Mucosa of descending colon (tissue), 3 donors: Measurements from ENCODE around the gene PKIG. TPM values are rescaled to one million over a fixed set of nuclear protein-coding genes. Genes with fewer than 3 reads are reported as not detected.

Source experiments
- ATAC-seq: fragments of 200-7000 bp; cut with Tn5 transposase; one replicate; pipeline ENCODE4 v1.9.1; 2020; ENCODE audit warnings: mild to moderate bottlenecking, moderate library complexity
- DNase-seq, 3 donors: peaks; one replicate each; pipeline ENCODE4 v3.0.0-alpha.2; 2020
- H3K36me3 ChIP-seq: fragments of 200-600 bp; one replicate; pipeline ENCODE4 v1.8.0; 2021; ENCODE audit warnings: low read depth, mild to moderate bottlenecking
- H3K4me1 ChIP-seq: fragments of 200-600 bp; one replicate; pipeline ENCODE4 v1.8.0; 2021; ENCODE audit warnings: low read depth, mild to moderate bottlenecking
- H3K4me3 ChIP-seq: fragments of 200-600 bp; one replicate; pipeline ENCODE4 v1.8.0; 2021; ENCODE audit warnings: mild to moderate bottlenecking
- H3K9me3 ChIP-seq: fragments of 200-600 bp; one replicate; pipeline ENCODE4 v1.8.0; 2021; ENCODE audit warnings: mild to moderate bottlenecking
- CTCF ChIP-seq: fragments of 200-600 bp; IDR thresholded peaks from one replicate; pipeline ENCODE4 v1.8.0; 2022; ENCODE audit warnings: antibody characterized with exemption, mild to moderate bottlenecking
- intact Hi-C, 2 donors: fragments of 100-400 bp; cut with DNase I in 1 of 2; cut with micrococcal nuclease in 1 of 2; formaldehyde crosslinking; loops; one replicate each; pipeline versions ENCODE4 v1.11.0 to v1.11.1; 2022; cut with DNase I, micrococcal nuclease
- total RNA-seq, 3 donors: library from RNA; stranded (reverse); fragmentation: NEBNext Ultra II Directional in 2 of 3; extraction: Animal tissue kit (Norgen Biotek cat#: 25700) in 2 of 3; gene quantifications; one replicate each; pipeline versions ENCODE4 v1.2.1 to v1.2.4, GENCODE V29; 2021 to 2023
- donor health status: DM: no; HTN: no; CAD: no; lungs with moderate emphysema.
- donor health status: DM: no; HTN: no; CAD: no.
- donor health status: DM: no; HTN: yes; CAD: no.

Gene PKIG
- total RNA-seq, 3 donors from 2014 or later = 39.9 to 101 (median 42.4) TPM

DNA sequence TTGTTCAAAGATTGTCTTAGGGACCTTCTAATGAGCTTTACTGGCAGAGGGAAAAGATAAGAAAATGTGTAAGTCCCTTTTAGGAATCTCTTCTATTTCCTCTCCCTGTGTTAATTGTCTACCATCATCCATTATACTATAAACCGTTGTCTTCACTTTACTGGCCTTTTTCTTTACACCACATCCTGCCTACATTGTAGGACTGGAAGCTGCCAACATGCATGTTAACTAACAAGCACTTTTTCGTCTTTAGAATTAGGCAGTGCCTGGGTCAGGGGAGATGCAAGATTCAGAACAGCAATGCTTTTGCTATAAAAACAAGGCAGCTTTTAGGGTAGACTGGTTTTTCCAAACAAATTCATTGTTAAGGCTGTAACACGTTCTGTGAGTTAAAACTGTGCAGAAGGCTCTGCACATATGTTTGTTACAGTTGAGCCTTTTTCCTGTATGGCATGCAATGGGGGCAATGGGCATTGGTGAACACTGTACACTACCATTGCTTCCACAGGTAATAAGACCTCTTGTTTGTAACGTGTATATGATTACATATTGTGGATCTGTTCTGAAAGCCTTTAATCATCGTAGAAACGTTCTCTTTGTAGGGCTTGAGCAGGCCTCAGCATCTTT, 10.9 kb upstream of the PKIG start:
- H3K4me1 ChIP-seq = no peaks in the 10 kb centered on the region
- ATAC-seq (no peak), DNase-seq (no peak)
- TF ChIP-seq CTCF = no peak
- no peak overlapping the region for H3K4me3 ChIP-seq
- intact Hi-C loops = no loop called here
- H3K9me3 ChIP-seq = no peaks in the 10 kb centered on the region
- no peaks in the 10 kb centered on the region for H3K36me3 ChIP-seq

GRCh38 chr20:44572551-44573500, 9.6 kb upstream of the PKIG start:
- H3K4me3 ChIP-seq = no peak overlapping the region
- H3K36me3 ChIP-seq = no peaks in the 10 kb centered on the region
- TF ChIP-seq CTCF = no peak
- no peaks in the 10 kb centered on the region for H3K4me1 ChIP-seq
- DNase-seq (no peak), ATAC-seq (peak; percentile 44)
- intact Hi-C loops = no loop called here
- H3K9me3 ChIP-seq = no peaks in the 10 kb centered on the region

DNA sequence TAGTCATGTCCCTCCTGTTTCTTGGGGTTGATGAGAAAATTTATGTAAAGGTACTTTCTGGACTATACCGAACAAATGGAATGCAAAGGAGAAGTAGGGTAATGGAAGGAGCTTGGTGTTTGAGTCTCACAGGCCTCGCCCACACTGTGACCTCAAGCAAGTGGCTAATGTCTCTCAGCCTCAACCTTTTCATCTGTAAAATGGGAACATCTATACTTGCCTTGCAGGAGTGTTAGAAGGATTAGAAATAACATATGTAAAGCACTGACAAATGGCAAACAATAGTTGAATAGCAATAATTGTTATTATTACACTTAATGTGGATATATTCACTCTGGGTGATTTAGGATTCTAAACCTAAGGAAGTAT, 8.9 kb upstream of the PKIG start:
- no peak for TF ChIP-seq CTCF
- DNase-seq (no peak), ATAC-seq (no peak)
- Histone ChIP-seq H3K4me3 (no peak overlapping the region), H3K9me3 (no peaks in the 10 kb centered on the region), H3K36me3 (no peaks in the 10 kb centered on the region), H3K4me1 (no peaks in the 10 kb centered on the region)
- intact Hi-C loops = no loop called here

GRCh38 chr20:44574372-44574771, 8.0 kb upstream of the PKIG start:
- Histone ChIP-seq H3K4me3 (no peak overlapping the region), H3K4me1 (no peaks in the 10 kb centered on the region), H3K36me3 (no peaks in the 10 kb centered on the region), H3K9me3 (no peaks in the 10 kb centered on the region)
- intact Hi-C loops = no loop called here
- ATAC-seq = no peak
- no peak for TF ChIP-seq CTCF
- no peak for DNase-seq

DNA sequence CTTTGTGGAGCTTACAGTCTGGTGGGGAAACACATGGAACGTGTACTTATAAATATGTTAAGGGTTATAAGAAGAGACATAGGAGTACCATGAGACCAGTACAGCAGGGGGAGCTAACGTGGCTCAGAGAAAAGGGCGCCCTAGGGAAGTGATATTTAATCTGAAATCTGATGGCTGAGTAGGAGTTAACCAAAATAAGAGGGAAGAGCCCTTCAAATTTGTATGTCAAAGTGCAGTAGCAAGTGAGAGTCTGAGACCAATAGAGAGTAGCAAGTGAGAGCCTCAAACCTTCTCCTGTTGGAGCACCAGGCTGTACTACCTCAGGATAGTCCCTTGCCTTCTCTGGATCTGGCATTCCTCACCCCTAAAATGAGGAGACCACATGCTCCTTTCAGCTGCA, 6.1 kb upstream of the PKIG start:
- TF ChIP-seq CTCF = no peak
- H3K36me3 ChIP-seq = no peaks in the 10 kb centered on the region
- ATAC-seq (peak; percentile 52), DNase-seq (peak in 1 of 3 donors; percentile 28)
- no peaks in the 10 kb centered on the region for H3K4me1 ChIP-seq
- intact Hi-C loops = no loop called here
- no peaks in the 10 kb centered on the region for H3K9me3 ChIP-seq
- H3K4me3 ChIP-seq = no peak overlapping the region
